HCT116 (cell line): ENCODE data around the gene KRTAP24-1. TPM values are rescaled to one million over a fixed set of nuclear protein-coding genes. Genes with fewer than 3 reads are reported as not detected.

ENCODE experiments used
- ATAC-seq: fragments of 200-7000 bp; cut with Tn5 transposase; 2 replicates; pipeline ENCODE4 v1.9.1; 2020; ENCODE audit warnings: mild to moderate bottlenecking, moderate library complexity
- BruUV-seq: library from RNA; stranded (reverse); fragments of 400-500 nt; replicated peaks from 2 replicates; lab custom pipeline; 2021; lab: Mats Ljungman, UMichigan
- CTCF ChIA-PET: fragments of 300-600 bp; sonication (Branson Sonifier 250); formaldehyde crosslinking; loops from one replicate; lab custom pipeline; 2021; ENCODE audit warnings: antibody characterized with exemption; lab: Charles Lee
- POLR2A ChIA-PET: fragments of 300-600, 350-600 bp; sonication (Branson Sonifier 250); formaldehyde crosslinking; loops from one replicate; lab custom pipeline; 2021; ENCODE audit warnings: antibody characterized with exemption; lab: Charles Lee
- RAD21 ChIA-PET, 2 experiments: fragments of 300-600 bp; sonication (Branson Sonifier 250); formaldehyde crosslinking; loops; one replicate each; lab custom pipeline; 2023; ENCODE audit warnings: low total read pairs in 2 of 2; ENCODE audit not compliant: uncharacterized antibody in 2 of 2, unreplicated experiment in 2 of 2, low non-redundant PET in 1 of 2; lab: Charles Lee
- DNase-seq: peaks from one replicate; pipeline ENCODE4 v3.0.0-alpha.2; 2010; ENCODE audit warnings: low read depth, low spot score
- H2AFZ ChIP-seq: fragments of 200-600 bp; shearing (Covaris generic), sonication (generic); 2 replicates; pipeline ENCODE4 v1.6.1; 2017; ENCODE audit warnings: low read depth, mixed run types, mixed read lengths, antibody characterized with exemption, low read length; ENCODE audit not compliant: poor library complexity, severe bottlenecking
- H3K27ac ChIP-seq: 2 replicates; pipeline ENCODE4 v1.5.1; 2012; ENCODE audit warnings: low read depth, low read length
- H3K27me3 ChIP-seq: fragments of 200-600 bp; sonication (generic); 2 replicates; pipeline ENCODE4 v1.6.1; 2016; ENCODE audit warnings: mixed run types, low read length, mixed read lengths; ENCODE audit not compliant: insufficient read depth
- H3K36me3 ChIP-seq, 2 experiments: fragments of 200-500 bp in 1 of 2; fragments of 200-600 bp in 1 of 2; sonication (Bioruptor generic) in 1 of 2; sonication (generic) in 1 of 2; 2 replicates each; pipeline versions ENCODE4 v1.5.1 to v1.6.1; 2014 to 2016; ENCODE audit warnings: low read length in 2 of 2, inconsistent platforms in 1 of 2, mixed read lengths in 1 of 2, mixed run types in 1 of 2; ENCODE audit not compliant: insufficient read depth in 2 of 2, control insufficient read depth in 1 of 2
- H3K4me1 ChIP-seq, 2 experiments: fragments of 200-600 bp in 1 of 2; sonication (generic) in 1 of 2; 2 replicates each; pipeline versions ENCODE4 v1.5.1 to v1.6.1; 2012 to 2017; ENCODE audit warnings: low read length in 2 of 2, inconsistent platforms in 1 of 2, mild to moderate bottlenecking in 1 of 2, mixed read lengths in 1 of 2, mixed run types in 1 of 2, moderate library complexity in 1 of 2; ENCODE audit not compliant: insufficient read depth in 2 of 2, control insufficient read depth in 1 of 2
- H3K4me2 ChIP-seq: fragments of 200-600 bp; sonication (generic); 2 replicates; pipeline ENCODE4 v1.6.1; 2017; ENCODE audit warnings: mixed run types, low read length, mixed read lengths
- H3K4me3 ChIP-seq, 2 experiments: fragments of 200-600 bp in 1 of 2; sonication (generic) in 1 of 2; replicated peaks in 1 of 2; 2 replicates each; pipeline ENCODE4 v1.5.1; 2011 to 2016; ENCODE audit warnings: low read length in 2 of 2, control low read depth in 1 of 2, low read depth in 1 of 2, mild to moderate bottlenecking in 1 of 2, mixed read lengths in 1 of 2, mixed run types in 1 of 2
- H3K79me2 ChIP-seq: fragments of 200-600 bp; sonication (generic); 2 replicates; pipeline ENCODE4 v1.6.1; 2017; ENCODE audit warnings: mild to moderate bottlenecking, mixed run types, low read length, moderate library complexity, mixed read lengths; ENCODE audit not compliant: insufficient read depth
- H3K9ac ChIP-seq: fragments of 200-600 bp; sonication (generic); 2 replicates; pipeline ENCODE4 v1.6.1; 2016; ENCODE audit warnings: low read length, mixed read lengths
- H3K9me2 ChIP-seq: fragments of 200-600 bp; sonication (generic), shearing (Covaris generic); 2 replicates; pipeline ENCODE4 v1.6.1; 2017; ENCODE audit warnings: mixed run types, mild to moderate bottlenecking, moderate library complexity; ENCODE audit not compliant: insufficient read depth
- H3K9me3 ChIP-seq, 2 experiments: fragments of 200-500 bp in 1 of 2; fragments of 200-600 bp in 1 of 2; sonication (Bioruptor generic) in 1 of 2; sonication (generic) in 1 of 2; 2 replicates each; pipeline ENCODE4 v1.6.1; 2014 to 2017; ENCODE audit warnings: low read length in 2 of 2, mixed read lengths in 2 of 2, inconsistent platforms in 1 of 2, low read depth in 1 of 2, mild to moderate bottlenecking in 1 of 2, mixed run types in 1 of 2, moderate library complexity in 1 of 2; ENCODE audit not compliant: control insufficient read depth in 1 of 2, insufficient read depth in 1 of 2
- H4K20me1 ChIP-seq: fragments of 200-600 bp; sonication (generic), shearing (Covaris generic); 2 replicates; pipeline ENCODE4 v1.6.1; 2017; ENCODE audit warnings: mixed run types, mild to moderate bottlenecking, moderate library complexity; ENCODE audit not compliant: insufficient read depth
- CBX3 ChIP-seq: IDR thresholded peaks from 2 replicates; pipeline ENCODE4 v1.6.1; 2012; ENCODE audit warnings: low read depth
- EGR1 ChIP-seq: IDR thresholded peaks from 2 replicates; pipeline ENCODE4 v1.6.1; 2012; ENCODE audit warnings: low read depth
- ELF1 ChIP-seq: IDR thresholded peaks from 2 replicates; pipeline ENCODE4 v1.6.1; 2012; ENCODE audit warnings: low read depth, borderline replicate concordance
- EZH2 ChIP-seq: fragments of 200-600 bp; sonication (generic); IDR thresholded peaks from 2 replicates; pipeline ENCODE4 v1.6.1; 2017; ENCODE audit warnings: antibody characterized with exemption, mixed run types
- EZH2phosphoT487 ChIP-seq: fragments of 200-600 bp; IDR thresholded peaks from 2 replicates; pipeline ENCODE4 v1.6.1; 2018; ENCODE audit warnings: antibody characterized with exemption, borderline replicate concordance
- FOSL1 ChIP-seq: IDR thresholded peaks from 2 replicates; pipeline ENCODE4 v1.6.1; 2012; ENCODE audit warnings: low read depth
- POLR2AphosphoS5 ChIP-seq: IDR thresholded peaks from 2 replicates; pipeline ENCODE4 v1.6.1; 2011; ENCODE audit warnings: mild to moderate bottlenecking, low read depth, low read length, moderate library complexity
- RAD21 ChIP-seq: IDR thresholded peaks from 2 replicates; pipeline ENCODE4 v1.6.1; 2012; ENCODE audit warnings: low read depth, mild to moderate bottlenecking
- SIN3A ChIP-seq: IDR thresholded peaks from 2 replicates; pipeline ENCODE4 v1.6.1; 2012; ENCODE audit warnings: low read depth
- SP1 ChIP-seq: IDR thresholded peaks from 2 replicates; pipeline ENCODE4 v1.6.1; 2012; ENCODE audit warnings: low read depth
- SRF ChIP-seq: IDR thresholded peaks from 2 replicates; pipeline ENCODE4 v1.6.1; 2012; ENCODE audit warnings: low read depth
- TCF7L2 ChIP-seq: IDR thresholded peaks from 2 replicates; pipeline ENCODE4 v1.7.0; 2011; ENCODE audit warnings: borderline replicate concordance, inconsistent platforms; ENCODE audit not compliant: insufficient read depth, insufficient read length; ENCODE audit errors: extremely low read depth
- YY1 ChIP-seq: IDR thresholded peaks from 2 replicates; pipeline ENCODE4 v1.6.1; 2011; ENCODE audit warnings: low read length, low read depth, moderate library complexity, mild to moderate bottlenecking; ENCODE audit not compliant: insufficient replicate concordance; ENCODE audit errors: extremely low read depth
- ZFX ChIP-seq: fragments of 450-650 bp; IDR thresholded peaks from 2 replicates; pipeline ENCODE4 v1.6.1; 2017
- ZNF274 ChIP-seq: fragments of 200-500 bp; sonication (Bioruptor generic); IDR thresholded peaks from 2 replicates; pipeline ENCODE4 v1.6.1; 2014; ENCODE audit warnings: mild to moderate bottlenecking, low read depth, low read length, inconsistent platforms
- intact Hi-C: fragments of 100-400 bp; cut with micrococcal nuclease; formaldehyde crosslinking; loops from 2 replicates; pipeline ENCODE4 v1.10.0; 2022
- total RNA-seq: library from RNA; stranded (reverse); gene quantifications from one replicate; pipeline ENCODE4 v1.2.1, GENCODE V29; 2021; ENCODE audit not compliant: unreplicated experiment
- TF ChIP-seq, protein P1 (sequence below): IDR thresholded peaks from 2 replicates; pipeline ENCODE4 v1.6.1; 2011; ENCODE audit warnings: mild to moderate bottlenecking, low read length, moderate library complexity; ENCODE audit not compliant: insufficient replicate concordance; ENCODE audit errors: extremely low read depth
- TF ChIP-seq, protein P2 (sequence below): IDR thresholded peaks from 2 replicates; pipeline ENCODE4 v1.6.1; 2012
- TF ChIP-seq, protein P3 (sequence below): IDR thresholded peaks from 2 replicates; pipeline ENCODE4 v1.6.1; 2012; ENCODE audit warnings: low read depth
- TF ChIP-seq, protein P4 (sequence below): IDR thresholded peaks from 2 replicates; pipeline ENCODE4 v1.6.1; 2012

The KRTAP24-1 gene
- total RNA-seq, 1 experiment from 2014 or later = not detected

DNA sequence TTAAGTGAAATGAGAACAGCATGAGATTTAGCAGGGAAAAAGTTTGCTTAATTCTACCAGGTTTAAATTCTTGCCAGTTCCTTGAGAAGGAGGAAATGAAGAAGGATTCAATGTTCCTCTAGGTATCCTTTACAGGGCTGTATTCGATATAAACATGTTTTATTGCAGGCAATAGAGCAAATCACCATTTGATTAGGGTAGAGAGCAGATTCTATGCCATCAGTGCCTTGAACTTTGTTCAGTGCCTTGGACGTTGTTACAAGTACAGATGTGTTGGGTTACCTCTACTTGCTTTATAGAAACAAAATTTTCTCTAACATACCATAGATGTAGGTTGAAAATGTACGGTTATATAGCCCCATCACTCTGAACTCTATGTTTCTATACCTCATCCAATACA, 48.7 kb downstream of the KRTAP24-1 start (continued):
- TF ChIP-seq EZH2 (no peak), YY1 (no peak), ZFX (no peak)

DNA sequence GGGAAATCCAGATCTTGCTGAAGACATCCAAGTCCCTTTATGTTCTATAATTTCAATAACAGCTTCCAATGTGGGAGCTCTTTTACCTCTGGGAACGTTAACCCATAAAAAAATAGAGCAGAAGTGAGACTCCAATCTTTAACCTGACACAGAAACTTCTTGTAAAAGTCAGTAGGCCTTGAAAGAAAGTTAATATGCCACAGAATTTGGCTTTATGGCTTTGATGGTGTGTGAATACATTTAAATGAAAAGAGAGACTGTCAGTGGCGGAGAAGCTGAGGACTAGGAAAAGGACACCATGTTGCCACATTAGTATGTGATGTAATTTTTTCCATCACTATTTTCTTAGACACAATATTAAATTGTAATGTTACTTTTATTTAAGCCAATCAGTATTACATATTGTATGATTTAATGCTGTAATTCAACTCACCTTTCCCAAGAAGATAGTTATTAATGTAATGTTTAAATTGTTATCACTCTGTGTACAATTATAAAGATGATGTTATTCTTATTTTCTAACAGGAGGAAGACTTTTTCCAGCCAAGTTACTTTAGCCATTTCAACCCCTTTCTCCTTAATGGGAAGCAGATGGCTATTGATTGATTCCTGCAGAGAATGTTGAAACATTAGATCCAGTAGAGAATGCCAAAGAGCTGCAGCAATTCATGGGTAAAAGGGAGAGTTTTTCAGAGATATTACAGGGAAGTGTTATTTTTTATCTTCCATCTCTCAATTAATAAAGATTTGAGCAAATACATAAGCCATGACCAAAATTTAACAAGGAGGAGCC, 49.3 kb downstream of the KRTAP24-1 start:
- no peaks in the 10 kb centered on the region for H3K79me2 ChIP-seq
- H3K27me3 ChIP-seq = no peaks in the 10 kb centered on the region
- BruUV-seq = no TSS peak
- no peaks in the 10 kb centered on the region for H3K4me1 ChIP-seq
- no peak overlapping the region for H3K4me2 ChIP-seq
- no peak for ATAC-seq
- no peak overlapping the region for H3K4me3 ChIP-seq
- H3K36me3 ChIP-seq = no peaks in the 10 kb centered on the region
- TF ChIP-seq SRF = no peak
- no peak for TF ChIP-seq SIN3A
- no peak for TF ChIP-seq TCF7L2
- no peak for TF ChIP-seq ZNF274
- TF ChIP-seq RAD21 = no peak
- TF ChIP-seq, protein P1, sequence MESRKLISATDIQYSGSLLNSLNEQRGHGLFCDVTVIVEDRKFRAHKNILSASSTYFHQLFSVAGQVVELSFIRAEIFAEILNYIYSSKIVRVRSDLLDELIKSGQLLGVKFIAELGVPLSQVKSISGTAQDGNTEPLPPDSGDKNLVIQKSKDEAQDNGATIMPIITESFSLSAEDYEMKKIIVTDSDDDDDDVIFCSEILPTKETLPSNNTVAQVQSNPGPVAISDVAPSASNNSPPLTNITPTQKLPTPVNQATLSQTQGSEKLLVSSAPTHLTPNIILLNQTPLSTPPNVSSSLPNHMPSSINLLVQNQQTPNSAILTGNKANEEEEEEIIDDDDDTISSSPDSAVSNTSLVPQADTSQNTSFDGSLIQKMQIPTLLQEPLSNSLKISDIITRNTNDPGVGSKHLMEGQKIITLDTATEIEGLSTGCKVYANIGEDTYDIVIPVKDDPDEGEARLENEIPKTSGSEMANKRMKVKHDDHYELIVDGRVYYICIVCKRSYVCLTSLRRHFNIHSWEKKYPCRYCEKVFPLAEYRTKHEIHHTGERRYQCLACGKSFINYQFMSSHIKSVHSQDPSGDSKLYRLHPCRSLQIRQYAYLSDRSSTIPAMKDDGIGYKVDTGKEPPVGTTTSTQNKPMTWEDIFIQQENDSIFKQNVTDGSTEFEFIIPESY = no peak
- TF ChIP-seq, protein P2, sequence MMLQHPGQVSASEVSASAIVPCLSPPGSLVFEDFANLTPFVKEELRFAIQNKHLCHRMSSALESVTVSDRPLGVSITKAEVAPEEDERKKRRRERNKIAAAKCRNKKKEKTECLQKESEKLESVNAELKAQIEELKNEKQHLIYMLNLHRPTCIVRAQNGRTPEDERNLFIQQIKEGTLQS = no peak
- no peak for TF ChIP-seq POLR2AphosphoS5
- no peak for TF ChIP-seq ELF1
- TF ChIP-seq FOSL1 = no peak
- TF ChIP-seq CBX3 = no peak
- TF ChIP-seq, protein P3, sequence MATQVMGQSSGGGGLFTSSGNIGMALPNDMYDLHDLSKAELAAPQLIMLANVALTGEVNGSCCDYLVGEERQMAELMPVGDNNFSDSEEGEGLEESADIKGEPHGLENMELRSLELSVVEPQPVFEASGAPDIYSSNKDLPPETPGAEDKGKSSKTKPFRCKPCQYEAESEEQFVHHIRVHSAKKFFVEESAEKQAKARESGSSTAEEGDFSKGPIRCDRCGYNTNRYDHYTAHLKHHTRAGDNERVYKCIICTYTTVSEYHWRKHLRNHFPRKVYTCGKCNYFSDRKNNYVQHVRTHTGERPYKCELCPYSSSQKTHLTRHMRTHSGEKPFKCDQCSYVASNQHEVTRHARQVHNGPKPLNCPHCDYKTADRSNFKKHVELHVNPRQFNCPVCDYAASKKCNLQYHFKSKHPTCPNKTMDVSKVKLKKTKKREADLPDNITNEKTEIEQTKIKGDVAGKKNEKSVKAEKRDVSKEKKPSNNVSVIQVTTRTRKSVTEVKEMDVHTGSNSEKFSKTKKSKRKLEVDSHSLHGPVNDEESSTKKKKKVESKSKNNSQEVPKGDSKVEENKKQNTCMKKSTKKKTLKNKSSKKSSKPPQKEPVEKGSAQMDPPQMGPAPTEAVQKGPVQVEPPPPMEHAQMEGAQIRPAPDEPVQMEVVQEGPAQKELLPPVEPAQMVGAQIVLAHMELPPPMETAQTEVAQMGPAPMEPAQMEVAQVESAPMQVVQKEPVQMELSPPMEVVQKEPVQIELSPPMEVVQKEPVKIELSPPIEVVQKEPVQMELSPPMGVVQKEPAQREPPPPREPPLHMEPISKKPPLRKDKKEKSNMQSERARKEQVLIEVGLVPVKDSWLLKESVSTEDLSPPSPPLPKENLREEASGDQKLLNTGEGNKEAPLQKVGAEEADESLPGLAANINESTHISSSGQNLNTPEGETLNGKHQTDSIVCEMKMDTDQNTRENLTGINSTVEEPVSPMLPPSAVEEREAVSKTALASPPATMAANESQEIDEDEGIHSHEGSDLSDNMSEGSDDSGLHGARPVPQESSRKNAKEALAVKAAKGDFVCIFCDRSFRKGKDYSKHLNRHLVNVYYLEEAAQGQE = no peak
- TF ChIP-seq, protein P4, sequence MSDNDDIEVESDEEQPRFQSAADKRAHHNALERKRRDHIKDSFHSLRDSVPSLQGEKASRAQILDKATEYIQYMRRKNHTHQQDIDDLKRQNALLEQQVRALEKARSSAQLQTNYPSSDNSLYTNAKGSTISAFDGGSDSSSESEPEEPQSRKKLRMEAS = no peak
- no peak for TF ChIP-seq EGR1
- TF ChIP-seq SP1 = no peak
- TF ChIP-seq ZFX = no peak
- no peak for TF ChIP-seq YY1
- no peak for TF ChIP-seq EZH2
- TF ChIP-seq EZH2phosphoT487 = no peak
- H3K9me3 ChIP-seq = peaks cover 12 to 15% of the 10 kb centered on the region in 2 experiments; a peak in 2 of 4 replicates
- H4K20me1 ChIP-seq = no peaks in the 10 kb centered on the region
- CTCF ChIA-PET = no interaction called here
- POLR2A ChIA-PET = no interaction called here
- H3K9me2 ChIP-seq = no peaks in the 10 kb centered on the region
- H3K27ac ChIP-seq = no peak overlapping the region
- no peak for DNase-seq
- intact Hi-C loops = no loop called here
- RAD21 ChIA-PET = no interaction called here
- no peak overlapping the region for H3K9ac ChIP-seq
- H2AFZ ChIP-seq = no peak overlapping the region
